Breast epithelium (tissue), 4 donors: Measurements from ENCODE around the gene ZPR1. TPM values are rescaled to one million over a fixed set of nuclear protein-coding genes. Genes with fewer than 3 reads are reported as not detected.

ENCODE experiments used
- DNase-seq, 2 donors: peaks; one replicate each; pipeline ENCODE4 v3.0.0-alpha.2; 2019; ENCODE audit warnings: low spot score in 2 of 2
- H3K27ac ChIP-seq, 2 donors: fragments of 200-600 bp; sonication (generic) in 1 of 2; one replicate each; pipeline ENCODE4 v1.5.1; 2016 to 2019; ENCODE audit warnings: mild to moderate bottlenecking in 1 of 2
- H3K27me3 ChIP-seq, 2 donors: fragments of 200-600 bp; sonication (generic) in 1 of 2; one replicate each; pipeline versions ENCODE4 v1.5.1 to v1.6.0; 2017 to 2019; ENCODE audit warnings: control low read depth in 1 of 2, mild to moderate bottlenecking in 1 of 2
- H3K36me3 ChIP-seq: fragments of 200-600 bp; one replicate; pipeline ENCODE4 v1.5.1; 2019
- H3K4me1 ChIP-seq, 2 donors: fragments of 200-600 bp; sonication (generic); one replicate each; pipeline ENCODE4 v1.5.1; 2016 to 2019; ENCODE audit warnings: control low read depth in 1 of 2
- H3K4me3 ChIP-seq, 3 donors: fragments of 200-600 bp; sonication (generic); 1 replicate in 2 of 3; 2 replicates in 1 of 3; pipeline ENCODE4 v1.5.1; 2016 to 2019; ENCODE audit warnings: mild to moderate bottlenecking in 3 of 3, moderate library complexity in 2 of 3
- H3K9me3 ChIP-seq, 2 donors: fragments of 200-600 bp; sonication (generic) in 1 of 2; one replicate each; pipeline ENCODE4 v1.5.1; 2016 to 2019; ENCODE audit warnings: control low read depth in 1 of 2
- POLR2A ChIP-seq: fragments of 450-650 bp; IDR thresholded peaks from one replicate; pipeline ENCODE4 v1.6.1; 2016; ENCODE audit warnings: antibody characterized with exemption, mild to moderate bottlenecking, moderate library complexity
- POLR2AphosphoS5 ChIP-seq, 3 donors: sonication (generic); formaldehyde crosslinking; IDR thresholded peaks; one replicate each; pipeline ENCODE4 v1.6.1; 2017; ENCODE audit warnings: antibody characterized with exemption in 3 of 3
- intact Hi-C: fragments of 100-400 bp; cut with DNase I; formaldehyde crosslinking; loops from one replicate; pipeline ENCODE4 v1.15.1; 2023; ENCODE audit warnings: low total_unique reads
- total RNA-seq, 3 donors: library from RNA; depleted of rRNA; stranded (reverse); fragments of >200 nt; gene quantifications; one replicate each; pipeline ENCODE4 v1.1.0, GENCODE V29; 2016
- TF ChIP-seq, protein P1 (sequence below), 3 donors: fragments of 450-650 bp; IDR thresholded peaks; one replicate each; pipeline ENCODE4 v1.5.1; 2016 to 2017; ENCODE audit warnings: antibody characterized with exemption in 3 of 3, mild to moderate bottlenecking in 3 of 3, moderate library complexity in 3 of 3

ZPR1 gene
- total RNA-seq, 3 donors from 2014 or later: 29.4 to 38.7 (median 34.7) TPM

DNA sequence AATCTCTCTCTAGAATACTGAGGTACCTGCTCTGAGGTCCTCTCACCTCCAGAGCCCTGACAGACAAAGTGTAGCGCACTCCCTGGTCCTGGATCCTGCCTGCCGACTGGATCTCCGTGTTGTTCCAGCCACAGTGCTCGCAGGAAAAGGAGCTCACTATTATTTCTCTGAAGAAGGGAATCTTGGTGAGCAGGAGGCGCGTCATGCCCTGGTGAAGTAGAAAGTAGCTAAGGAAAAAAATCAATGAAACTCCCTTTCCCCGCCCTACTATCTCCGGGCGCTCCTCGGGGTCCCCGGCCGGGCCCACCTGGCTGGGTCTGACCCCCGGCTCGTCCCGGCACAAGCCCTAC is 412 bp downstream of the ZPR1 start:
- peak overlapping the region; percentile 84 to 98 (median 86) for H3K4me3 ChIP-seq
- H3K36me3 ChIP-seq: no peaks in the 10 kb centered on the region
- H3K4me1 ChIP-seq: peaks cover 0 to 9% of the 10 kb centered on the region in 2 donors
- peaks cover 0 to 4% of the 10 kb centered on the region in 2 donors for H3K27me3 ChIP-seq
- TF ChIP-seq, protein P1, sequence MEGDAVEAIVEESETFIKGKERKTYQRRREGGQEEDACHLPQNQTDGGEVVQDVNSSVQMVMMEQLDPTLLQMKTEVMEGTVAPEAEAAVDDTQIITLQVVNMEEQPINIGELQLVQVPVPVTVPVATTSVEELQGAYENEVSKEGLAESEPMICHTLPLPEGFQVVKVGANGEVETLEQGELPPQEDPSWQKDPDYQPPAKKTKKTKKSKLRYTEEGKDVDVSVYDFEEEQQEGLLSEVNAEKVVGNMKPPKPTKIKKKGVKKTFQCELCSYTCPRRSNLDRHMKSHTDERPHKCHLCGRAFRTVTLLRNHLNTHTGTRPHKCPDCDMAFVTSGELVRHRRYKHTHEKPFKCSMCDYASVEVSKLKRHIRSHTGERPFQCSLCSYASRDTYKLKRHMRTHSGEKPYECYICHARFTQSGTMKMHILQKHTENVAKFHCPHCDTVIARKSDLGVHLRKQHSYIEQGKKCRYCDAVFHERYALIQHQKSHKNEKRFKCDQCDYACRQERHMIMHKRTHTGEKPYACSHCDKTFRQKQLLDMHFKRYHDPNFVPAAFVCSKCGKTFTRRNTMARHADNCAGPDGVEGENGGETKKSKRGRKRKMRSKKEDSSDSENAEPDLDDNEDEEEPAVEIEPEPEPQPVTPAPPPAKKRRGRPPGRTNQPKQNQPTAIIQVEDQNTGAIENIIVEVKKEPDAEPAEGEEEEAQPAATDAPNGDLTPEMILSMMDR (IDR thresholded peaks at IDR 0.05): no peak
- H3K9me3 ChIP-seq: no peaks in the 10 kb centered on the region
- H3K27ac ChIP-seq: peak overlapping the region; percentile 82 to 88
- DNase-seq: no peak
- intact Hi-C loops: no loop called here

DNA sequence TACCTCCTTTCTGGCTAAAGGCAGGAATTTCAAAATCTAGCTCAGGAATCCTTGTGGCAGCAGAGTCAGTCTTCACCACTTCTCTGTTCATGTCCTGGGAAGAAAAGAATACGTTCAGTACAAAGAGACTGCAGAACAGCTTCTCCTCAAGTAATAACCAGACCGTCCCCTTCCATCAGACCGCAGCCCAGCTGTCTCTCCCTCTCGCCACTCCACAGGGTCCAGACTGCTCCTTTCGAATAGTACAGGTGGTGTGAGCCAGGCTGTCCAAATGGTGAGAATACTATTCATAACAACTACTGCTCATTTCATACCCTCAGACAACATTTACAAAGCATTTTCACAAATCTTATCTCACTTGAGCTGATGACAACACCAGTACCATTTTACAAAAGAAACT is 857 bp downstream of the ZPR1 start:
- peaks cover 0 to 4% of the 10 kb centered on the region in 2 donors for H3K27me3 ChIP-seq
- intact Hi-C loops: no loop called here
- H3K36me3 ChIP-seq: no peaks in the 10 kb centered on the region
- TF ChIP-seq, protein P1 (IDR thresholded peaks at IDR 0.05): no peak
- no peak for TF ChIP-seq POLR2A
- no peak for TF ChIP-seq POLR2AphosphoS5 (IDR thresholded peaks at IDR 0.05)
- H3K27ac ChIP-seq: peak overlapping the region in 1 of 2 donors; percentile 88
- DNase-seq: no peak
- peak overlapping the region; percentile 84 to 98 (median 86) for H3K4me3 ChIP-seq
- H3K4me1 ChIP-seq: peaks cover 0 to 9% of the 10 kb centered on the region in 2 donors
- H3K9me3 ChIP-seq: no peaks in the 10 kb centered on the region

DNA sequence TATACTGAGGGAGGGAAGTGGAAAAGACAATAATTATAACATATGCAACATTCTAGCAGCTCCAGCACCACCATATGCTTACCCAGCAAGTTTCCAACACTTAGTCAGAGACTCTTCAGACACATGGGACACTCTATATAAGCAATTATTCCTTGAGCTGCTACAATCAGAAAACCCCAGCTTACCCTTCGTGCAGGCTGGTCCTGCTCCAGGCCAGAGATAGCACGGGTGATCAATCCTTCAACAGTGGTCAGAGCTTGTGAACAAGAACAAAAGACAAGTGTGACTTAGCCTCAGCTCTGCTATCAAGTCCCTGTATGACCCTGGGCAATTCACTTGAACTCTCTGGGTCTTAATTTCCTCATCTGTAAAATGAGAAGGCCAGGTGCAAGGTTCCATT is 1.5 kb downstream of the ZPR1 start:
- no peak overlapping the region for H3K27ac ChIP-seq
- TF ChIP-seq POLR2A (no peak), POLR2AphosphoS5 (IDR thresholded peaks at IDR 0.05) (no peak)
- TF ChIP-seq, protein P1 (IDR thresholded peaks at IDR 0.05): no peak
- no peak overlapping the region for H3K4me3 ChIP-seq
- intact Hi-C loops: no loop called here
- no peaks in the 10 kb centered on the region for H3K36me3 ChIP-seq
- peaks cover 0 to 4% of the 10 kb centered on the region in 2 donors for H3K27me3 ChIP-seq
- H3K4me1 ChIP-seq: peaks cover 0 to 9% of the 10 kb centered on the region in 2 donors
- DNase-seq: no peak
- no peaks in the 10 kb centered on the region for H3K9me3 ChIP-seq

DNA sequence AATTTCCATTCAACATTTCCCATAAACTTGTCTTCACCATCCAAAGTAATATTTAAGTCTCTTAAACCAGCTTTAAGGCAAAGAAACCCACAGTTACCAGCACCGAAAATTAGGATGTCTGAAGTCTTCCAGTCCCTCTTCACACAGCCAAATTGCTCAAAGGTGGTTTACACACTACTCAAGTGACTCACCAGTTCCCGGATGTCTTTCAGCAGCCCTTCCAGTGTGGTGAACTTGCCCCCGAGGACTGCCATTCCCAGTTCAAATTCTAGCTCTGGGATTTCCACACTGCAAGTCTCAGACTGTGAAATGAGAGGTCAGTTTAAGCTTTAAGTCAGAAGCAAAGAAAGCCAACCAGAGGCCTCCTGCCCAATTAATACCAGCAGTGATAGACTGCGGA is 5.1 kb downstream of the ZPR1 start:
- Histone ChIP-seq H3K36me3 (no peaks in the 10 kb centered on the region), H3K4me3 (no peak overlapping the region), H3K9me3 (no peaks in the 10 kb centered on the region), H3K27me3 (no peaks in the 10 kb centered on the region), H3K4me1 (peaks cover 0 to 9% of the 10 kb centered on the region in 2 donors), H3K27ac (no peak overlapping the region)
- no peak for DNase-seq
- TF ChIP-seq POLR2A (no peak), POLR2AphosphoS5 (IDR thresholded peaks at IDR 0.05) (no peak)
- intact Hi-C loops: no loop called here

DNA sequence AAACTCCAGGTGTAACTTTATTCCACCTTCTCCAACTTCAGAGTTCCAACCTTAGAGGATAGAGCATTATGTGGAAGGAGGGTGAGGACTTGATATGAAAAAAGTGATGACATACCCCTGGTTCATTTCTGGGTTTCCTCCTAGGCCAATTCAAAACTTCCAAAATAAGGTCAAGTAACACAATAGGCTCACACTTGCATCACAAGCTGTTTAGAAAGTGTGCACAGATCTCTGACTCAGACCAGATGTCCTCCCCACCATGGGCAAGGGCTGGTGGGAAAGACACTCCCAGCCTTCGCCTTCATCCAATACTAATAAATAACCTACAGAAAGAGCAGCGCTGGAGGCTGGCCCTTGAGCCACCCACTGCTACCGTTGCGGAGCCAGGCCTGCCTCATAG is 9.3 kb downstream of the ZPR1 start:
- Histone ChIP-seq H3K4me1 (peaks cover 0 to 2% of the 10 kb centered on the region in 2 donors), H3K4me3 (no peak overlapping the region), H3K27ac (no peak overlapping the region), H3K9me3 (no peaks in the 10 kb centered on the region), H3K36me3 (no peaks in the 10 kb centered on the region), H3K27me3 (no peaks in the 10 kb centered on the region)
- no peak for DNase-seq
- intact Hi-C loops: no loop called here
- TF ChIP-seq POLR2A: no peak
- TF ChIP-seq, protein P1 (IDR thresholded peaks at IDR 0.05): no peak

DNA sequence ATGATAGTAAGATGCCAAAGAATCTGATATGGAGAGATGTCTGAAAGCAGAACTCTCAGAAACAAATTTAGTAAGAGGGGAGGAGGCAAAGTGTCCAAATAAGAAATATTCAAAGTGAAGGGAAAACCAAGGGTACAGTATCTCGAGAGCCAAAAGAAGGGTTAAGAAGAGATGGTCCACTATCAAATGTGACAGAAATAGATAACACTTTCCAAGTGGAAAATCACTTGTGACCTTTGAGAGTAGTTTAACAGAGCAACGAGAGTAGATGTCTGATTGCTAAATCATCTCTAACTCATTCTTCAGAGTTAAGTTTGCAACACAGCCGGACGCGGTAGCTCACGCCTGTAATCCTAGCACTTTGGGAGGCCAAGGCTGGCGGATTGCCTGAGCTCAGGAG is 10.8 kb downstream of the ZPR1 start:
- peaks cover 0 to 5% of the 10 kb centered on the region in 2 donors for H3K4me1 ChIP-seq
- TF ChIP-seq POLR2A: no peak
- no peak for TF ChIP-seq POLR2AphosphoS5 (IDR thresholded peaks at IDR 0.05)
- TF ChIP-seq, protein P1 (IDR thresholded peaks at IDR 0.05): no peak
- intact Hi-C loops: no loop called here
- H3K27me3 ChIP-seq: no peaks in the 10 kb centered on the region
- H3K4me3 ChIP-seq: no peak overlapping the region
- no peaks in the 10 kb centered on the region for H3K36me3 ChIP-seq
- DNase-seq: no peak
- no peaks in the 10 kb centered on the region for H3K9me3 ChIP-seq
- H3K27ac ChIP-seq: no peak overlapping the region
